Astrocyte (in vitro differentiated cells and primary cell): ENCODE data around the gene NCEH1. TPM values are rescaled to one million over a fixed set of nuclear protein-coding genes. Genes with fewer than 3 reads are reported as not detected.
"Not testable (repeated sequence)": the region's sequence is repeated elsewhere in the genome, so short reads cannot be mapped to it uniquely, and the experiment has no call there.

Experiments used
- DNase-seq: peaks from one replicate; pipeline ENCODE4 v3.0.0-alpha.2; 2010; ENCODE audit warnings: low read depth
- FAIRE-seq: peaks from 2 replicates; lab custom pipeline; 2011; peaks lifted over from hg19 to GRCh38; lab: Jason Lieb, UNC
- H2AFZ ChIP-seq: 2 replicates; pipeline ENCODE4 v1.6.0; 2012; ENCODE audit warnings: low read depth, low read length, inconsistent platforms
- H3K27ac ChIP-seq: 2 replicates; pipeline ENCODE4 v1.5.1; 2011; ENCODE audit warnings: low read depth, low read length, inconsistent platforms
- H3K27me3 ChIP-seq: 2 replicates; pipeline ENCODE4 v1.6.0; 2011; ENCODE audit warnings: low read length, inconsistent platforms; ENCODE audit not compliant: insufficient read depth
- H3K36me3 ChIP-seq: 2 replicates; pipeline ENCODE4 v1.5.1; 2011; ENCODE audit warnings: low read length, inconsistent platforms; ENCODE audit not compliant: insufficient read depth
- H3K4me1 ChIP-seq: 2 replicates; pipeline ENCODE4 v1.5.1; 2011; ENCODE audit warnings: low read length, inconsistent platforms; ENCODE audit not compliant: insufficient read depth
- H3K4me2 ChIP-seq: 2 replicates; pipeline ENCODE4 v1.6.0; 2012; ENCODE audit warnings: low read length, inconsistent platforms
- H3K4me3 ChIP-seq: 2 replicates; pipeline ENCODE4 v1.5.1; 2011; ENCODE audit warnings: low read depth, mild to moderate bottlenecking, low read length, inconsistent platforms; ENCODE audit not compliant: insufficient read depth
- H3K79me2 ChIP-seq: 2 replicates; pipeline ENCODE4 v1.6.0; 2012; ENCODE audit warnings: mild to moderate bottlenecking, low read length, inconsistent platforms; ENCODE audit not compliant: insufficient read depth
- H3K9ac ChIP-seq: 2 replicates; pipeline ENCODE4 v1.6.0; 2012; ENCODE audit warnings: mild to moderate bottlenecking, low read length, inconsistent platforms
- H3K9me3 ChIP-seq: 2 replicates; pipeline ENCODE4 v1.5.1; 2012; ENCODE audit warnings: low read depth, mild to moderate bottlenecking, low read length, inconsistent platforms; ENCODE audit not compliant: insufficient read depth
- H4K20me1 ChIP-seq: 2 replicates; pipeline ENCODE4 v1.6.0; 2012; ENCODE audit warnings: low read length, inconsistent platforms; ENCODE audit not compliant: insufficient read depth
- H3K27ac Mint-ChIP-seq: one replicate; pipeline ENCODE4 v1.8.0; 2021; ENCODE audit warnings: mild to moderate bottlenecking, mixed read lengths; ENCODE audit not compliant: unreplicated experiment
- H3K27me3 Mint-ChIP-seq: one replicate; pipeline ENCODE4 v1.8.0; 2021; ENCODE audit warnings: low read depth, mixed read lengths; ENCODE audit not compliant: unreplicated experiment
- H3K36me3 Mint-ChIP-seq: one replicate; pipeline ENCODE4 v1.8.0; 2021; ENCODE audit warnings: low read depth, mixed read lengths; ENCODE audit not compliant: unreplicated experiment
- H3K4me1 Mint-ChIP-seq: one replicate; pipeline ENCODE4 v1.8.0; 2021; ENCODE audit warnings: low read depth, mixed read lengths; ENCODE audit not compliant: unreplicated experiment
- H3K4me3 Mint-ChIP-seq: one replicate; pipeline ENCODE4 v1.8.0; 2021; ENCODE audit warnings: mild to moderate bottlenecking, moderate library complexity, mixed read lengths; ENCODE audit not compliant: unreplicated experiment
- H3K9me3 Mint-ChIP-seq: one replicate; pipeline ENCODE4 v1.8.0; 2021; ENCODE audit warnings: mild to moderate bottlenecking, mixed read lengths; ENCODE audit not compliant: unreplicated experiment
- CTCF ChIP-seq: IDR thresholded peaks from 2 replicates; pipeline ENCODE4 v1.5.1; 2011; ENCODE audit warnings: low read depth, mild to moderate bottlenecking, inconsistent platforms, low read length, moderate library complexity; ENCODE audit not compliant: insufficient read depth
- EZH2 ChIP-seq: IDR thresholded peaks from 2 replicates; pipeline ENCODE4 v1.6.1; 2012; ENCODE audit warnings: mild to moderate bottlenecking, low read length, inconsistent platforms; ENCODE audit not compliant: insufficient read depth
- total RNA-seq: library from RNA; stranded (reverse); gene quantifications from 2 replicates; pipeline ENCODE4 v1.2.1, GENCODE V29; 2021

Gene NCEH1
- total RNA-seq, 1 donor from 2014 or later = 14.1 TPM

GRCh38 chr3:172735014-172735413, 24.1 kb upstream of the NCEH1 start:
- Mint-ChIP-seq H3K9me3 (no peaks in the 10 kb centered on the region), H3K27me3 (peaks cover 4% of the 10 kb centered on the region), H3K4me1 (no peaks in the 10 kb centered on the region), H3K36me3 (no peaks in the 10 kb centered on the region), H3K4me3 (no peak overlapping the region), H3K27ac (no peak overlapping the region)
- FAIRE-seq (no peak), DNase-seq (no peak)
- Histone ChIP-seq H3K9me3 (no peaks in the 10 kb centered on the region), H4K20me1 (no peaks in the 10 kb centered on the region), H2AFZ (no peak overlapping the region), H3K79me2 (no peaks in the 10 kb centered on the region), H3K9ac (no peak overlapping the region), H3K36me3 (no peaks in the 10 kb centered on the region), H3K27me3 (no peaks in the 10 kb centered on the region), H3K4me3 (no peak overlapping the region), H3K4me1 (no peaks in the 10 kb centered on the region), H3K27ac (no peak overlapping the region), H3K4me2 (no peak overlapping the region)
- TF ChIP-seq CTCF = no peak
- TF ChIP-seq EZH2 = no peak

DNA sequence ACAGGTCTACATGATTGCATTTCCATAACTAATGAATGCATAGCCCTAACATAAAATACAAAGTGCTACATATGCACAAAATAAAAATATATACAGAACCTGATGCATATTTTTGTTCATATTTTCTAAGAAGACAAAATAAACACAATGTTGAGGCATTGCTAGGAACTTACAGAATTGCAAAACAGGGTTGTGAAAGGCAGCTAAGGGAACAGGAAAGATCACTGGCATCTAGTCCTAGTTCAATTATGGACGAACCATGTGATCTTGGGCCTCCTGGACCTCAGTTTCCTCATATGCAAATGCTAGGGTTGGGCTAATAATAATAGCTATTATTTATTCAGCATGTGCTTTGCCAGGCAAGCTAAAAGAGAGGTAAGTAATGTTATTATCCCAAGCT, 15.5 kb upstream of the NCEH1 start:
- peaks cover 4% of the 10 kb centered on the region for H3K27me3 Mint-ChIP-seq
- no peak overlapping the region for H3K4me3 ChIP-seq
- no peaks in the 10 kb centered on the region for H3K4me1 ChIP-seq
- no peaks in the 10 kb centered on the region for H3K27me3 ChIP-seq
- H2AFZ ChIP-seq = no peak overlapping the region
- peaks cover 5% of the 10 kb centered on the region for H3K9me3 ChIP-seq
- no peaks in the 10 kb centered on the region for H3K79me2 ChIP-seq
- no peak overlapping the region for H3K9ac ChIP-seq
- H3K9me3 Mint-ChIP-seq = peaks cover 18% of the 10 kb centered on the region
- TF ChIP-seq EZH2 = no peak
- FAIRE-seq (no peak), DNase-seq (no peak)
- H4K20me1 ChIP-seq = no peaks in the 10 kb centered on the region
- H3K27ac Mint-ChIP-seq = no peak overlapping the region
- H3K4me3 Mint-ChIP-seq = no peak overlapping the region
- H3K4me2 ChIP-seq = no peak overlapping the region
- no peaks in the 10 kb centered on the region for H3K36me3 ChIP-seq
- no peaks in the 10 kb centered on the region for H3K4me1 Mint-ChIP-seq
- no peaks in the 10 kb centered on the region for H3K36me3 Mint-ChIP-seq
- no peak overlapping the region for H3K27ac ChIP-seq

DNA sequence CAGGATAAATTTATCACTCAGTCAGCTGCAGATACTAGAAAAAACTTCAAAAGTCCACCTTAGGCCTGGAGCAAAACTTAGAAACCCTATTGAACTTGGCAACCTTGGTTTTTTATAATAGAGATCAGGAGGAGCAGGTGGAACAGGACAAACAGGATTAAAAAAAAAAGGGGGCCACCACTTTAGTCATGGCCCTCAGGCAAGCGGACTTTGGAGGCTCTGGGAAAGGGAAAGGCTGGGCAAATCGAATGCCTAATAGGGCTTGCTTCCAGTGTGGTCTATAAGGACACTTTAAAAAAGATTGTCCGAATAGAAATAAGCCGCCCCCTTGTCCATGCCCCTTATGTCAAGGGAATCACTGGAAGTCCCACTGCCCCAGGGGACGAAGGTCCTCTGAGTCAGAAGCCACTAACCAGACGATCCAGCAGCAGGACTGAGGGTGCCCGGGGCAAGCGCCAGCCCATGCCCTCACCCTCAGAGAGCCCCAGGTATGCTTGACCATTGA, 11.7 kb upstream of the NCEH1 start:
- H3K79me2 ChIP-seq = not testable (repeated sequence)
- peaks cover 30% of the 10 kb centered on the region for H3K9me3 Mint-ChIP-seq

More for the DNA sequence above, 11.7 kb upstream of the NCEH1 start:
- H3K4me2 ChIP-seq, H3K4me3 ChIP-seq, H3K9me3 ChIP-seq, H3K9ac ChIP-seq, H3K4me3 Mint-ChIP-seq, H3K4me1 ChIP-seq, H3K36me3 Mint-ChIP-seq, H3K27me3 ChIP-seq, H2AFZ ChIP-seq, H3K4me1 Mint-ChIP-seq, DNase-seq, H3K36me3 ChIP-seq, H3K27ac Mint-ChIP-seq, H3K27ac ChIP-seq, H3K27me3 Mint-ChIP-seq, H4K20me1 ChIP-seq, FAIRE-seq: not testable (repeated sequence)
